GM19099 (cell line): Measurements from ENCODE around the gene ATG10.

Experiments
- POLR2A ChIP-seq: IDR thresholded peaks from 3 replicates; pipeline ENCODE4 v1.6.1; 2011; ENCODE audit warnings: low read depth; ENCODE audit not compliant: insufficient read length; ENCODE audit errors: extremely low read depth

The ATG10 gene

DNA sequence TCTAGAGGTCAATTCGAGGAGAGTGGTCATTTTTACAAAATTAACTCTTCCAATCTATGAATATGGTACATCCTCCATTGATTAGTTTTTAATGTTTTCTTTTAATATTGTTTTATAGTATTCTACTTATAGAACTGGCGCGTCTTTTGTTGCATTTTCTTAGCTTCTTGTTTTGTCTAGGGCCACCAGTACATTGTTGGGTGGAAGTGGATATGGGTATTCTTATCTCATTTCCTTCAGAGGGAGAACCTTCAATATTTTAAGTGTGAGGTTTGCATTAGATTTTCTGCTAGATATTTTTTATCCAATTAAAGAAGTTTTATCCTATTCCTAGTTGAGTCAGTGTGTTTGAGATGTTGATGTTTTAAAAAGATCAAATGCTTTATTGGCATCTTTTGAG is 236.5 kb downstream of the ATG10 start:
- no peak for TF ChIP-seq POLR2A

GRCh38 chr5:82211855-82212572 is 240.2 kb downstream of the ATG10 start:
- TF ChIP-seq POLR2A: no peak

DNA sequence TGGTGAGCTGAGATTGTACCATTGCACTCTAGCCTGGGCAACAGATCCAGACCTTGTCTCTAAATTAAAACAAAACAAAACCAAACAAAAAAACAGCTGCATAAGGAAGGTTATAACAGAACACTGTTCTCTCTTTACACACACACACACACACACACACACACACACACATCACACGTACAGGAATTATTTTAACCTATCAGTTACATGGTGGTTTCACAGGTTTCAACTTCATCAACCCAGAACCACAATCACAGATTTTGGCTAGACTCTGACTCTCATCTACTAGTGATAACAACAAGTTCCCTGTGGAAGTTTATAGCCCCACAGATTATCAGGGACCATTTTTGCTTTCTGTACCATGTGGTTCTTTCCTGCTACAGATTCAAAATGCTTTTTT is 246.1 kb downstream of the ATG10 start:
- no peak for TF ChIP-seq POLR2A

- no peak for TF ChIP-seq POLR2A
Measured at GRCh38 chr5:82218374-82219156, 246.7 kb downstream of the ATG10 start.

DNA sequence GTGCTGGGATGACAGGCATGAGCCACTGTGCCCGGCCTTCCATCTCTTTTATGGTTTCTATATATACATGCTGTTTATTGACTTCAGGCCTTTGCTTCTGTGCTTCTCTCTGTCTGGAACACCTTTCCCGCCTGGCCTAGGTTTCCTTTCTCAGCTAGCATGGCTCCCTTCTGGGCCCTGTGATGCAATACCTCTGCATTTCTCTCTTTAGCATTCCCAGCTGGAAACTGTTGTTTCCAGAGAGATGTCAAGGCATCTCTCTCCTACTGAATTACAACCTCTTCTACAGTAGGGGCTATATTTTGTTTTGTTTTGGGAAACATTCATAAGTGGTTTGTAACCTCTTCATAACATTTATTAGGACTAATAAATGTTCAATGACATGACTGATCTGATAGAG is 249.2 kb downstream of the ATG10 start:
- TF ChIP-seq POLR2A: no peak

GRCh38 chr5:82222597-82223574 is 251.1 kb downstream of the ATG10 start:
- no peak for TF ChIP-seq POLR2A

DNA sequence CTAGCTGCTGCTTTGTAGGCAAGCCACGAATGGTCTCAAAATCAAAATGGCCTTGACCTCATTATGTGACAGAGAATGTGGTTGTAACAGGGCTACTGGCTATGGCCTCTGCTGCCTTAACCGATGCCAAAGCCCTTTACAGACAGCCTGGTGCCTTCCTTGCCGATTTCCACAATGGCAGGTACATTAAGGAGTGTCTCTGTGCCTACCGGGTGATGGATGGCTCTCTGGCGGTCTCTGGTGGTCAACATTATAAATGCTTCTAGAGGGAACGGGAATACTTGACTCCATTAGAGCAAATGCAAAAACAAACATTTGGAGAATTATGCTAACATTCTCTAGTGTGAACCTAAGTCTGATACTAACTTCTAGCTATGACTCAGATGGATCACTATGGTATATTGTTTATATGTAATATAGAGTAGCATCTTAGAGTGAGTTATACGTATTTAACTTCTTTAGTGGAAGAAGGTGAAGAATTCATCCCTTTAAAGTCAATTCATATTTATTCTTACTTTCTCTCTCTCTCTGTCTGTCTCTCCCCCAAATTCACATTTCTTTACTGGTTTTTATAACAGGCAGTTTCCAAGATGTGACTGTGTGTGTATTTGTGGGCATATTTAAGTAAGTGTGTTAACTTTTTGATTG is 253.8 kb downstream of the ATG10 start:
- no peak for TF ChIP-seq POLR2A

DNA sequence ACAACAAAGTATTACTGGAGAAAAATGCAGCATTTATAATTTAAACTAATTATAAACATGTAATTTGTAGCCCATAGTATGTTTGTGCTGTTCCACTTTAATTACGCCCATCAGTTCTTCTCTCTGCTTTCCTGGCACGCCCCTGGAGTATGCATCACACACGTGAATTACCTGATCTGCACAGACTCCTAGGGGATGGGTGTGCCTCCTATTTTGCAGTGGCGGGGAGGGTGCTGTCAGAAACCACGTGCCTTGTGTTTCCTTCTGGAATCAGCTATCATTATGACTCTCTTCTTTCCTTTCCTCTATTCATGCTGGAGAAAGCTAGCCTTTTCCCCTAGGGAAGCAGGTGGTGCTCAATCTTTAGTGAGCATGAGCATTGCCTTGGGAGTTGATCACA is 263.1 kb downstream of the ATG10 start:
- no peak for TF ChIP-seq POLR2A

DNA sequence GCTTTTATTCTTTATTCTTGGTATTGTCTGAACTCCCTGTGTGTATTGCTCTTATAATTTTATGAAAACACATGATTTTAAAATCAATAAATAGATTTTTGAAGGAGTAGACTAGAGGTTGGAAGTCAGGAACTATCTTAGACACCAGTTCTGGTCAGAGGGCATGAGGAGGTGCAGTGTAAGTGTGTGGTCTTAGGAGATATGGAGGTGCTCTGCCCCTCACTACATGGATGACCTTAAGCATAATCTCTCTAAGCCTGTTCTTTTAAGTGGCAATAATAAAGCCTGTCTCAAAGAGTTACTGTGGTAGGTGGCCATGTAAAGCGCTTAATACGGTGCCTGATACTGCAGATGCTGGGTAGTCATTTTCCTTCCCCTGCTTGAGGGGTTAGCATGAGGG is 272.3 kb downstream of the ATG10 start:
- no peak for TF ChIP-seq POLR2A

- no peak for TF ChIP-seq POLR2A
Measured at GRCh38 chr5:82244854-82245635, 273.2 kb downstream of the ATG10 start.

DNA sequence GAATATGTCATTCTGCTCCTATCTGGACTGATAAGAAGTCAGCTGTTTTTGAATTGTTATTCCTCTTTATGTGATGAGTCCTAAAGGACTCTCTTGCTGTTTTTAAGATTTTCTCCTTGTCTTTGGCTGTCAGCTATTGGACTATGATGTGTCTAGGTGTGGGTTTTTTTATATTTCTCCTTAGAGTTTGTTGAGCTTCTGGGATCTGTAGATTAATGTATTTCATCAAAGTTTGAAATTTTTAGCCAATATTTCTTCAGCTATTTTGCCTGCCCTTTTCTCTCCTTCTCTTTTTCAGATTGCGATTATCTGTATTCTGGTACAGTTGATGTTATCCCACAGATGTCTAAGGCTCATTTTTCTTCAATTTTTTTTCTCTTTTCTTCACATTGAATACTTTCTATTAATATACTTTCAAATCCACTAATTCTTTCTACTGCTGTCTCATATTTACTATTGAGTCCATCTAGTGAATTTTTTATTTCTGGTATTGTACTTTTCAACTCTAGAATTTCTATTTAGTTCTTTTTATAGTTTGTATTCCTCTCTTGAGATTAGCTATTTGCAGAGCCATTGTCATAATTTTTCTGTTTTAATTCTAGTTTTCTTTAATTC is 275.2 kb downstream of the ATG10 start:
- TF ChIP-seq POLR2A: no peak

DNA sequence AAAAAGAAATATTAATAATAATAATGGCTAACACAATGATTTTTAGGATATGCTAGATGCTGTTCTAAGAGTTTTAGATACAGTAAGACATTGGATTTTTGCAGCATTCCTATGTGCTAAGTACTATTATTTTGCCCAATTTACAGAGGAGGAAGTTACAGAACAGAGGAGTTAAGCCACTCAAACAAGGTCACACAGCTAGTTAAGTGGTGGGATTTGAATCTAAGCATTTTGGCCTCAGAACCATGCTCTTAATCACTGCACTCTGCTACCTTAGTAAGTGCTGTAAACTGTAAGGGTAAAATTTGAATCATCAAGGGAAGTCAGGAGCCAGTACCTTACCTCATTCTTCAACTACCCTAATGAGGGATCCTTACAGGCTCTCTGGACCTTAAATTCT is 280.9 kb downstream of the ATG10 start:
- no peak for TF ChIP-seq POLR2A

- TF ChIP-seq POLR2A: no peak
Measured at GRCh38 chr5:82255844-82256243, 284.0 kb downstream of the ATG10 start.

DNA sequence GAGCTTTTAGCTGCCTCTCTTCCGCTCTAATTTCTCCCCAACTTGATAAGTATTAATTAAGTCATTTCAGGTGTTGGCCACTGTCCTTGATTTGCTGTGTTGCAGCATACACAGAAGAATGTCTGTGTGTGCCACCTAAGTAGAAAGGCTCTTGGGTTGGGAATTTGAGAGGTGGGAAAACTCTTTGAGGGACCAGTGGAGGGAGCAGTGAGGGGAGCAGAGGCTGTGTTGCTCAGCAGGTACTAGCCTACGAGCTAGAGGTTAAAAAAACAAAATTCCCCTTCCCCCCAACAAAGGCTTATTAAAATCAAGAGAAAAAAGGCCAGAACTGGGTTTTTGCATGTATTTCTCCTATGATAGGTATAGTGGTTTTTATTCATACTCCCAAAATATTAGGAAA is 285.4 kb downstream of the ATG10 start:
- no peak for TF ChIP-seq POLR2A

DNA sequence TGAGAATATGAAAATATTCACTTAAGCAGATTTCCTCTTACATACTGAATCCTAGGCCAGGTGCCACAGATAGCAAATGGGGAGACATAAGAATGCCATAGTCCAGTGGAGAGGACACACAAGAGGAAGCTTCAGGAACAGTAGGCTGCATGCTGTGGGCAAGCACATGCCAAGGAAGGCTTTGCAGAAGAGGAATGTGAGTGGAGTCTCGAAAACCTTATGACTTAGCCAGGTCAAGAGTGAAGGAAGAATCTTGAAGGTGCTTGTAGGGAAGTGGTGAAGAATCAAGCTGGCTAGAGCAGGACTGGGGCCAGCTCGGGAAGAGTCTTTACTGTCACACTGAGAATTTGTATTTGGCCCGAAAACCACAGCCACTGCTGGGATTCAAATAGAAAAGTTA is 285.9 kb downstream of the ATG10 start:
- no peak for TF ChIP-seq POLR2A
